CD4-positive, alpha-beta T cell treated with Interleukin-15 for 1 hour (primary cell): ENCODE measurements around the gene SNX19.
A peak's percentile ranks its signal among the peaks of the same experiment; 100 is the strongest.
"Not testable (repeated sequence)": the region's sequence is repeated elsewhere in the genome, so short reads cannot be mapped to it uniquely, and the experiment has no call there.

ENCODE experiments used
- DNase-seq: peaks from one replicate; pipeline ENCODE4 v3.0.0-alpha.2; 2020

SNX19 gene

DNA sequence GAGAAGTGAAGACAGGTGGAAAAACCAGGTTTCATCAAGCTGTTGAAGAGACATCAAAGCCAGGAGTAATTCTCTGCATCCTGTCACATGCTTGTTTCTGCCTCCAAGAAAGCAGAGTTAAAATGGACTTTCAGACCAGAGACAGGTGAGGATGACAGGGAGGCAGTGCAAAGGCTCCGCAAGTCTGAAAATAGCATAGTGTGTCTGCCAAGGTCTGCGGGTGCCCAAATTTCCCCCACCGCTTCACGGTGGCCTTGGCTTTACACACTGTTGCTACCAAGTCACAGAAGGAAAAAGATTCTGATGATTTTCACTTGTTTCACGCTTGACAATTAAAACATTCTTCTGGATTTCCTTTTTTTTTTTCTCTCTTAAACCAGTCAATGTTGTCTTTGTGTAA is 44.2 kb downstream of the SNX19 start:
- DNase-seq, result no peak

GRCh38 chr11:130871616-130872015 is 44.7 kb downstream of the SNX19 start:
- no peak for DNase-seq

GRCh38 chr11:130868721-130869390 is 47.4 kb downstream of the SNX19 start:
- no peak for DNase-seq

DNA sequence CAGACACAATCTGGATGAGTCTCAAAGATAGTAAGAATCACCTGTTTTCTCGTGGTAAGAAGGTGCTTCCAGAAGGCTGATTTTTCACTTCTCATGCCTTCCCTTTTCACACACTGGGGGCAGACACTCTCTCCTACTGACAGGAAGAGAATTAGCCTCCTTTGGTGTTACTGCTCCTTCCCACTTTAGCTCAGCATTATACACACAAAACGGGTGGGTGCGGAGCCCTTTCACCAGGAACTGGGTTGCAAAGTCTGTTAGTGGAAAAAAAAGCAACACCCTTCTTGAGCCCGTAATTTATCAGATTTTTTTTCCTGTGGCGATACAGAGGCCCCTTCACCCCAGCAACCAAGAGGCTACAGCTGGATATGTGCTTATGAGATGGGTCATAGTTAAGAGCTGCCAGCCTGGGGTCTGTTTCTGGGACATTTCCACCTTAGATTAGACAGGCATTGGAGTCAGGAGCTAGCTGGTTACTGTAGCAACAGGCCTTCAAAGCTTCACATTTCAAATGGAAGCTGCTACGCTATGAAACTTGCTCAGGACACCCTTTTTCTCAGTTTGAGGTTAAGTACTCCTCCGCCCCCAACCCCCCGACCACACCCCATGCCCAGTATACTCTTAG is 48.1 kb downstream of the SNX19 start:
- DNase-seq, result no peak

- DNase-seq, result no peak
Measured at GRCh38 chr11:130866831-130867230, 49.4 kb downstream of the SNX19 start.

DNA sequence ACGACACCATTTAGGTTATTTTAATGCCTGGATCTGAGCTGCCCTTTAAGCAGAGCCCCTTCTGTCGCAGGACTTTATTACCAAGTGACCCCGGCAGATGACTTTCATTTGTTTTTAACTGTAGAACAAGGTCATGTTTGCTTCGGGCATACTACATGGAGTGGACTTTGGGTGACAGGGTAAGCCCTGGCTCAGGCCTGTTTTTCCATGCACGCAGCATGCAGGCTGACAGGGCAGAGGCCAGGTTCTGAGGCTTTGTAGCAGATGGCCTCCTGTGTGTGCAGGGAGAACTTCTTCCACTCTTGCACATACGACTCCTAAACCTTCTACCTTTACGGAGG is 50.5 kb downstream of the SNX19 start:
- DNase-seq, result no peak

DNA sequence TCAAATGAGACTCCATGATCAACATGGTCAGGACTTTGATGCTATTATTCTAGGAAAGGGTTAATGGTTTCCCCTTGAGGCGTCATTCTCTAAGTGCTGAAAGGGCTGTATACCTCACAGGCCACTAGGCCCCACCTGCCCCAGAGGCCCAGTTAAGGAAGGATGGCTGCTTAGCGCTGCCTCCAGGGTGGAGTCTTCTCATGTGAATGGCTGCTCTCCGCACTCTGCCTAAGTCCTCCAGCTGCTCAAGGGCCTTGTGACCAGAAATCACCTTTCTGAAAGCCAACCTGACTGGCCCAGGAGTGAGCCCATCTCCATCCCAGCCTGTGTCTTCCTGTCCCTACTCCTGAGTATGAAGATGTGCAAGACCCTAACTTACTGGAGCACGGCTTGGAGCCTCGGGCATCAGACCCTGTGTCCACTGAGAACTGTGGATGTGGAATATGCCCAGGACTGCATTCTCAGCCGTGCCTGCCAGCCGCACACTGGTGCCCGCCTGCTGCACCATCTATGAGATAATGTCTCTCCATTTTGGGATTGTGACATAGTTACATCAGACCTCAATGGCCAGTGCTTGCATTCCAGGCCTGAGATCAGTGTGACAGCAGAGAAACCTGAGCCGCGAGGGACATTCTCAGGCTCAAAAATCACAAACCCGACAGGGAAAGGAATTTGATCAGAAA is 51.0 kb downstream of the SNX19 start:
- DNase-seq, result no peak

DNA sequence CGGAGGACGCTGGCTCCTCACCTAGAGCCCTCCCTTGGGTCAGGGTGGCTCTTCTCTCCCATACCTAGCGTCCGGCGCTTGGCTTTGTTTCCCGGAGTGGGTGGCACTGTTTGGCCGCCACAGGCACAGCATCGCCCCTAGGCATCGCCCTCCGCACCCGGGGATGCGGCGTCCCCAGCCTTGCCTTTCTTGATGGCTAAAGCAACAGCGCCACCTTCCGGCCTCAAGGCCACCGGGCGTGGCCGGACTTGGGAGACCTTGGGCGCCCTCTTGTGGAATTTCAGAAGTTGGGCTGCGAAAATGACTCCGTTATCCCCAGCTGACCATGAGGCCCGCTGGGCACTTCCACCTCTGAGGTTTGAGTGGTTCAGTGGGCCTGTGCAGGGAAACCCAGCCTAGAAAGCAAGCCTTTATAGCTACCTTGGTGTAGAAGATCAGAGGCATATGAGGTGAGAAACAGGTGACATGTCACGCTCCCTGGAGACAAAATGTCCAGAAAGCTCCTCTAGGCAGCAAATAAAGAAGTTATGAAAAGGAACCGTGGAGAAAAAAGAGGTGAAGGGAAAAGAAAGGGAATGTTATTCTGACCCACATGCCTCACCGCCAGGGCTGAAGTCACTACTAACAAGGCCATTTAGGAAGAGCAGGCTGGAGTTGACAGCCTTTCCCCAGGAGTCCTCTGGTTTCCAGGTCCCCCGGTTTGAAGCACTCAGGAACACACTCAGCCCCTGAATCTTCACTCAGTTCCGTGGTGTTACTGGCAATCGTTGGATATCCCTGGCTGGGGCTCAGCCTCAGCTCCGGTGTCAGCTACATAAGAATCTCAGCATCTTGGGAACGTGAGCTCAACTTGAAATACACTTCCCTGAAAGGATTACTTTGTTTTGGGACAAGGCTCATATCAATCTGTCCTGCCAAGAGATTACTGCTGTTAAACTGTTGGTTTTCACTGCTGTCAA is 54.1 kb downstream of the SNX19 start:
- peak; percentile 83 for DNase-seq

DNA sequence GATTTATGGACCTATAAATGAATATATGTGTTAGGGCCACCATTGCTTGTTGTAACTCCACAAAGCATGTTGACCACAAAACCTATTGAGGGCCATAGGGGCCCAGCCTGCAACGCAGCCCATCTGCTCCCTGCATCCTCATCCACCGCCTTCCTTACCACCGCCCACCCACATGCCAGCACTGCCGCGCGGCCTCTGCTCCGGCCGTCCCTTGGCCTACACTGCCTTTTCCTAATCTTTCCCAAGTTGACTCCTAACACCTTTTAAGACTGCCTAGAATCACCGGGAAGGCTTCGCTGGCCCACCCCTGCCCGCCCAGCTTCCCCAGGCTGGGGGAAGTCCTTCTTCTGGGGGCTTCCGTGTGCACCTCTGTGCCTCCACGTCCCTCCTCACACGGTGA is 55.0 kb downstream of the SNX19 start:
- no peak for DNase-seq

- no peak for DNase-seq
Measured at GRCh38 chr11:130859886-130860285, 56.4 kb downstream of the SNX19 start.

DNA sequence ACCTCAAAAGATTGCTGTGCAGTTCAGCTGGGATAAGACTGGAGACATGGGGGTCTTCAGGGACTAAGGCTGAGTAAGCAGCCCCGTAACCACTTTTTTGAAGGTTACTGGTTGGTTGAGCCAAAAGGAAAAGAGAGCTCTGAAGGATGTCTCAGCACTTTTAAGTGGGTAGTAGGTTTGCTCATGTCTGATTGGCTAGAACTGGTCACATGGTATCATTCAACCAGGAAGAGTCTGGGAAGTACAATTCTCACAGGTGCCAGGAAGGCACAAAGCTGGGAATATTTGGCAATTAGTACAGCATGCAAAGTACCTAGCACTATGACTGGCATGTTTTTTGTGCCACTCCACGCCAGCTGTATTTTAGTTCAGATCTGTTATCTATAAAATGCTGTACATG is 58.1 kb downstream of the SNX19 start:
- no peak for DNase-seq

- not testable (repeated sequence) for DNase-seq
Measured at GRCh38 chr11:130855707-130856106, 60.6 kb downstream of the SNX19 start.

DNA sequence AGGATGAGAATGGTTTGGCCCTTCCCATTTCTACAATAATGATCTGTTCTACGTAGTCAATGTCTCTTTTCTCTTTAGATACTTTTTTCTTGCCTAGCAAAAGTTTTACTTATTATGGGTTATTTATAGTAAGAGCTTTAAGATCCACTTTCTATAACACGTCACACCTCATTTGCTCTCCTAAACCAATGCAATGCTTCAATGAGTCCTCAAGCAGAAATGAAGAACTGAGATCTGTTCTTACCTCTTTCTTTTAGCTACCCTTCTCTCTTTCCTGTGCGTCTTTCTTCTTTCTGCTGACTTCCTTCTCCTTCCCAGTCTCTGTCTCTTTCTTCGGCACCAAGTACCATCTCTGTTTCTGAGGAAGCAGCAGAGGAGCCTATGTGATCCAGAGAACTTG is 61.8 kb downstream of the SNX19 start:
- no peak for DNase-seq

GRCh38 chr11:130852589-130852988 is 63.7 kb downstream of the SNX19 start:
- no peak for DNase-seq

DNA sequence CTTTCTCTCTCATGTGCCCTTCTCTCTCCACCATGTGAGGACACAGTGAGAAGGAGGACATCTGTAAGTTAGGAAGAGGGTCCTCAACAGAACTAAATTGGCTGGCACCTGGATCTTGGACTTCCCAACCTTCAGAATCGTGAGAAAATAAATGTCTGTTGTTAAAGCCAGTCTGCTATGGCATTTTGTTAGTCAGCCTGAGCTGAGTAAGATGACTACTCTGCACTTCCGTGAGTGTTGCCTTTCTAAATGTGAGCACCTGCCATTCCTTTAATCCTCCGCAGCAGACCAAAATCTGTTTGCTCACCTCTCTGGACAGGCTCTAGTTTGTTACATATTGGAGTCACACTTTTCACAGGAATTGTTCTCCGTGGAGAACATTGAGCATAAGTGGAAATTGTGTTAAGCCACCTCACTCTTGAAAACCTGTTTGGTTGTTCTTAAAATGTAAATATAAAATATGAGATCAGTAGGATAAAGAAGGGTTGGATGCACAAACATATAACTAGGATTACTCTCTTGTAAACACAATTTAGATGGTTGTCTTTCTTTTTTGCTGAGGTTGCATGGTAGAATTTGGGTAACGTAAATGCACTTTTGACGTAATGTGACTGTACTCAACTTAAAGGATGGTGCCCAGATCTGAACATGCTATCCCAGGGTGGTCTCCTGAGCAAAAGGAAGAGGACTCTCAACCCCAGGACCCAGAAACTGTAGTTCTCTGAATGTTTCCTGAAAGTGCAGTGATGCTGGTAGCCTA is 65.9 kb downstream of the SNX19 start:
- no peak for DNase-seq

GRCh38 chr11:130849215-130849568 is 67.1 kb downstream of the SNX19 start:
- no peak for DNase-seq

- no peak for DNase-seq
Measured at GRCh38 chr11:130848361-130849214, 67.7 kb downstream of the SNX19 start.

DNA sequence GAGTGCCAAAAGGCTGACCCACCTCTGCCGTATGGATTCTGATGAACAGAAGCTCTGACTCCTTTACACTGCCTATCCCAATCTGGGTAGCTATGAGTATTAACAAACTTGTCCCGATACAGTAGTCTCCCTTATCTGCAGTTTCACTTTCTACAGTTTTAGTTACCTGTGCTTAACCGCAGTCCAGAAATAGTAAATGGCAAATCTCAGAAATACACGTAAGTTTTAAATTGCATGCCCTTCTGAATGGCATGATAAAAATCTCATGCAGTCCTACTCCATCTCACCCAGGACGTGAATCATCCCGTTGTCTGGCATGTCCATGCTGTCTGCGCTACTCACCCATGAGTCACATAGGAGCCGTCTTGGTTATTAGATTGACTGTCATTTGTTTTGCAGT is 68.8 kb downstream of the SNX19 start:
- DNase-seq, result no peak

- no peak for DNase-seq
Measured at GRCh38 chr11:130846606-130847005, 69.7 kb downstream of the SNX19 start.

- no peak for DNase-seq
Measured at GRCh38 chr11:130842001-130842400, 74.3 kb downstream of the SNX19 start.

GRCh38 chr11:130840679-130841078 is 75.6 kb downstream of the SNX19 start:
- no peak for DNase-seq
